Fibroblast of skin of back (primary cell): ENCODE data around the gene CAMK2N2.

Source experiments
- DNase-seq: peaks from one replicate; pipeline ENCODE4 v3.0.0-alpha.2; 2013

Gene CAMK2N2

DNA sequence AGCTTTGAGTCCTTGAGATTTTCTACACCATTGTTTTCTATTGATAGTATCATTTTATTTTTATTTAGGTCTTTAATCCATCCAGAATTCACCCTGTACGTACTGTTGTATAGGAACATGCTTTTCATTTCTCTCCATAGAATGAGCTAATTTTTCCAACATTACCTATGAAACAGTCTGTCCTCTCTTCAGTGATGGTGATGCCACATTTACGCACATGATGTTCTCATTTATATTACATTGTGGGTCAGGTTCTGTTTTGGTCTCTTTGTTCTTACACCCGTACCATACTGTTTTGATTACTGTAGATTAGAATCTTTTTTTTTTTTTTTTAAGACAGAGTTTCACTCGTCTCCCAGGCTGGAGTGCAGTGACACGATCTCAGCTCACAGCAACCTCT is 49.6 kb downstream of the CAMK2N2 start:
- no peak for DNase-seq

DNA sequence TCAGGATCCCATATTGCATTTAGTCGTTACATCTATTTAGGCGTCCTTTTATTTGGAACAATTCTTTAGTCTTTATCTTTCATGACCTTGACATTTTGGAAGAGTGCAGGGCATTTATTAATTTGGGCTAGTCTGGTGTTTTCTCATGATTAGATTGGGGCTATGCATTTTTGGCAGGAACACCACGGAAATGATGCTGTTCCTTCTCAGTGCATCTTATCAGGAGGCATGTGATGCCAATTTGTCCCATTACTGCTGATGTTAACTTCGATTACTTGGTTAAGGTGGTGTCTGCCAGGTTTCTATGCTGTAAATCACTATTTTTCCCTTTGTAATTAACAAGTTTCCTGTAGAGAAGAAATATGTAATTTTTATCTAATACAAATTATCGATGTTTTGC is 50.1 kb downstream of the CAMK2N2 start:
- DNase-seq, result no peak
